Left colon (tissue), 2 donors: Measurements from ENCODE around the gene DUOXA1. TPM values are rescaled to one million over a fixed set of nuclear protein-coding genes. Genes with fewer than 3 reads are reported as not detected.
"Not testable (repeated sequence)": the region's sequence is repeated elsewhere in the genome, so short reads cannot be mapped to it uniquely, and the experiment has no call there.

Experiments used
- ATAC-seq: fragments of 200-7000 bp; cut with Tn5 transposase; one replicate; pipeline ENCODE4 v1.9.1; 2020; ENCODE audit warnings: mild to moderate bottlenecking, moderate library complexity
- DNase-seq, 2 donors: peaks; one replicate each; pipeline ENCODE4 v3.0.0-alpha.2; 2020
- intact Hi-C, 2 donors: fragments of 100-400 bp; cut with DNase I in 1 of 2; cut with micrococcal nuclease in 1 of 2; formaldehyde crosslinking; loops; one replicate each; pipeline versions ENCODE4 v1.11.2 to v1.14.0; 2022; cut with DNase I, micrococcal nuclease
- total RNA-seq, 2 donors: library from RNA; stranded (reverse); fragmentation: NEBNext Ultra II Directional; extraction: Animal tissue kit (Norgen Biotek cat#: 25700); gene quantifications; one replicate each; pipeline ENCODE4 v1.2.1, GENCODE V29; 2021
- donor health status: DM: no; HTN: no; CAD: no.
- donor health status: DM: yes; HTN: yes; CAD: no.

DUOXA1 gene
- total RNA-seq, 2 donors from 2014 or later = 0.67 to 1.6 TPM

DNA sequence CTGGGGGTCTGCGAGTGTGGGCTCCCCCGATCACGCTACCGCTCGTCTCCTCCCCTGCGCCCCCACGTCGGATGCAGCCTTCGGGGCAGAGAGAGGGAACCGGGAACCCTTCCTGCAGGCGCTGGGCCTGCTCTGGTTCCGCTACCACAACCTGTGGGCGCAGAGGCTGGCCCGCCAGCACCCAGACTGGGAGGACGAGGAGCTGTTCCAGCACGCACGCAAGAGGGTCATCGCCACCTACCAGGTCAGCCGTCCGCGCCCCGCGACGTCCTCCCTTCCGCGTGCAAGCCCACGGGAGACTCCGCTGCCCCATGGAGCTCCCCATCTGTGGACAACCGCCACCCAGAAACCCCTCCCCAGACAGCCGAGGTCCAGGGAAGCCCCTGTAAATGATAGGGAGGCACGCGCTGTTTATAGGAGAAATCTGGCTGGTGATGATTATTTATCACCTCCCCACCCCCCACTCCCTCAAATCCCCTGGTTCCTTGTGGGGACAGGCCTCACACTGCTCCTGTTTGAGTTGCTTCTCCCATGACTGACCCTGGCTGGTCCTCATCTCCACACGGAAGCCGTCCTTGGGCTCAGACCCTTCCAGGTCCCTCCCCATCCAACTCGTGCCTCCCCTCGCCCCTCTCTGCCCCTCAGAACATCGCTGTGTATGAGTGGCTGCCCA is 6.2 kb upstream of the DUOXA1 start:
- ATAC-seq = peak; percentile 23
- intact Hi-C loops = not testable (repeated sequence)

DNA sequence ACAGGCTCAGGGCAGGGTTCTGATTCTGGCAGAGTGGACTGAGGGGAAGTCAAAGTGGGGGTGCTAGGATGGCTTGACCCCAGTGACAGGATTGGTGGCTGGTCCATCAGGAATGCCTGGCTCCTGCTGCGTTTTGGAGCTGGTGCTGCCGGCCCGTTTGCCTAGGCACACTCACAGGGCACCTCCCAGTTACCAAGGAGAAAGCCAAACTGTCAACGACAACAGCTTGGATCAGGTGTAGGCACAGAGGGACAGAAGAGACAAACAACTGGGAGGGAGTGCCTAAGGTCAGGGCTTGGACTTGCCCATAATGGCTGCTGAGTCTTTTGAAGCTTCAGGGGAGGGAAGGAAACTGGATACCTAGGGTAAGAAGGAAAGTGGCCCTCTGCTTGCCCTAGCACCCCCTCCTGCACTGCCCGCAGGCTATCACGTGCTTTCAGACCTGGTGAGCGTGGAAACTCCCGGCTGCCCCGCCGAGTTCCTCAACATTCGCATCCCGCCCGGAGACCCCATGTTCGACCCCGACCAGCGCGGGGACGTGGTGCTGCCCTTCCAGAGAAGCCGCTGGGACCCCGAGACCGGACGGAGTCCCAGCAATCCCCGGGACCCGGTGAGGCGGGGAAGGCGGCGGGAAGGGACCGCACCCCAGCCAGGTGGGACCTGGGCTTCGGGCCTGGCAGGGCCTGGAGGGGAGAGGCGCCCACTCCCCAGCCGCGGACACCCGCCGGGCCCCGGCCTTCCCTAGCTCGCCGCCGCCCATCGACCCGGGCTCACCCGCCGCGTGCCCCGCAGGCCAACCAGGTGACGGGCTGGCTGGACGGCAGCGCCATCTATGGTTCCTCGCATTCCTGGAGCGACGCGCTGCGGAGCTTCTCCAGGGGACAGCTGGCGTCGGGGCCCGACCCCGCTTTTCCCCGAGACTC is 5.3 kb upstream of the DUOXA1 start:
- DNase-seq = peak in 1 of 2 donors; percentile 65
- peak; percentile 88 for ATAC-seq

More for the DNA sequence above, 6.2 kb upstream of the DUOXA1 start:
- DNase-seq = not testable (repeated sequence)

DNA sequence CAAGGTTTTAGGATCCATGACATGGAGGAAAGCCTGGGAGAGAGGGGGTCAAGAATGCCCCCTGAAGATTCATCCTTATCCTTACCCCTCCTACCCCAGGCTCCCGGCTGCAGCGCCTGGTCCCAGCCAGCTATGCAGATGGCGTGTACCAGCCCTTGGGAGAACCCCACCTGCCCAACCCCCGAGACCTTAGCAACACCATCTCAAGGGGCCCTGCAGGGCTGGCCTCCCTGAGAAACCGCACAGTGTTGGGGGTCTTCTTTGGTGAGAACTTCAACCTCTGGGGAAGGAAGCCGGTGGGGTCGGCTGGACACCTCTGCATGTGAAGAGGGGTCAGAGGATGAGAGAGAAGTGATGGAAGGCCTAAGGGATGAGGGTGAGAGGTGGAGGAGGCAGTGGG is 4.4 kb upstream of the DUOXA1 start:
- DNase-seq (no peak), ATAC-seq (no peak)
- intact Hi-C loops = no loop called here

More for the DNA sequence above, 5.3 kb upstream of the DUOXA1 start:
- intact Hi-C loops = no loop called here

DNA sequence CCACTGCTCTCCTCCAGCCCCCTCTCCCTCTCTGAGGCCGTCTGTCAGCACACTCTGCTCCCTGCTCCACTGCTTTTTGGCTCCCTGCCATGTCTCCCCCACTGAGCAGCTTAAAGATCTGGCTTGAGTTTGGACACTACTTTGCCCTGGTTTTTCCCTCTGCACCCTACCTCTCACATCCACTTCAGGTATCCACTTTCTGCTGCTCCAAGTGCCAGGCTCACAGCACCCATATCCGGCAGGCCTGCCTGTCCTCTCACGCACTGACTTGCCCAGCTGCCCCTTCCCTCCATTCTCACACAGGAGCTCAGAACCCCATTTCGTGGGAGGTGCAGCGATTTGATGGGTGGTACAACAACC is 3.9 kb upstream of the DUOXA1 start:
- intact Hi-C loops = no loop called here
- DNase-seq (no peak), ATAC-seq (no peak)

DNA sequence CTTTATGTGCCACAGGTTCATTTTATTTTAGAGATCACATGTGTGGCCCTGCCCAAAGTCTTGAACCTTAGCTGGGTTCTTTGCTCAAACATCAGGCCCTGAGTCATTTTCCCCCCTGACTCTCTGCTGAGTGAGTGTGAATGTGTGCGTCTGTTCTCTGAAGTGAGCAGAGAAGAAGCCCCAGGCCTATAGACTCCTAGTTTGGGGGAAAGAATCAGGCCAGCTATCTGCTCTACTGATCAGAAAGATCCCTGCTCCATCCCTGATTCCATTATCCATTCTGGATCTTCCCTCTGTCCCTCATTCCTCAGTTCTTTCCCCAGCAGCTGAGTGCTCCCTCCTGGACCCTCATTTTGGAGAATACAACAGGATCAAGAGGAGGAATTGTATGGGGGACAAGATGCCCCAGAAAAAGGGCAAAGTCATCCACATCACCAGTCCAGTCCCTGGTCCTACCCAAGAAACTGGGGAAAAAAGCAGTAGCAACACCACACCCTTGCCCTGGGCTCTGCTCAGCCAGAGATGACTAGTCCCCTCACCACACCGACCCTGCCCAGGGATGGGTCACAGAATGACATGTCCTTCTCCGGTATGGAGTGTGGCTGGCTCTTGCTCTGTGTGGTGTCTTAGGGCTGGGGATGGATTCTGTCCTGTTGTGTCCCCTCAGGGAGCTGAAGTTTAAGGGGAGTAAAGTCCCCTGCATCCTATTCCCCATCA is 3.3 kb upstream of the DUOXA1 start:
- ATAC-seq = no peak
- no peak for DNase-seq
- intact Hi-C loops = no loop called here

DNA sequence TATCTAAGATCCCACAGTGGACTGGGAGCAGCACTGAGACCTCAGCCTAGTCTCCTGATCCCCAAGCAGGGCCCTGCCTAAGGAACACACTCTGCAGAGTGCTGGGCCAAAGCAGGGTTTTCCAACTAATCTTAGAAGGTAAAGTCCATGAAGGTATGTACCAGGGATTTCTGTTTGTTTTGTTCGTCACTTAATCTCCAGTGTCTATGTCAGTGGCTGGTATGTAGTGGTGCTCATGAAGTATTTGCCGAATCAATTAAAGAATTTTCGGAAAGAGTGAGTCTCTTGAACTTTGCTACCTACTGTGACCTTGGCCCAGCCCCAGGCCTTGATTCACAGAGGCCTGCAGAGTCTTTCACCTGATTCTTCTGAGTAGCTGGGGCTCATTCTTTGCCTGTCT is 1.8 kb upstream of the DUOXA1 start:
- no peak for ATAC-seq
- DNase-seq = no peak
- intact Hi-C loops = no loop called here

DNA sequence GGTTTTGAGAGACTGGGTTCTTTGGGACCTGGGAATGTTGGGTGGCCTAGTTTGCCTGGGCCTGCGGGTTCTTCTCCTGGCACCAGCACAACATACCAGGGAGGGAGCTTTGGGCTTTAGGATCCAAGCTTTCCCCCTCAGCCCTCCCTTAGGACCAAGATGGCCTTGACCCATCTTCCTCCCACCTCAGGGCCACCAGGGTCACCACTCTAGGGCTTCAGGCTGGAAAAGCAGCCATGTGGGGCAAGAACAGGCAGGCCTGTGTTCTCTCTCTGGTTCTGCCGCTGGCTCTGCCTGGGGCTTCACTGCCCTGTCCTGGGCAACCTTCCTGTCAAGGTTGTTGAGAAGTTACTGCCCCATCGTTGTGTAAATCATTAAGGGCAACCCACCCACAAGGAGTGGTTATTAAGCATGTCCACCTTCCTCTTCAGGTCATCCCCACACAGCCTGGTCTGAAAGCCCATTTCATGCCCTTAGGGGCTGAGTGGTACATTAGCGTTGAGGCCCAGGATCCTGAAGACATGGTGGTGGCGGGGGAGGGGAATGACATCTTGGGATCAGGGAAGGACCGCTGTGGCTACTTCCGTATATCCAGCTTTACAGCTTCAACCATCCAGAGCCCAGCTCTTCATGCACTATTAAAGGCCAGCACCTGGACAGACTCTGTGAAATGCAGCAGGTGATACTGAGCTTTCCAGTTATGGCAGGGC is 767 bp upstream of the DUOXA1 start:
- ATAC-seq (no peak), DNase-seq (no peak)
- intact Hi-C loops = no loop called here

DNA sequence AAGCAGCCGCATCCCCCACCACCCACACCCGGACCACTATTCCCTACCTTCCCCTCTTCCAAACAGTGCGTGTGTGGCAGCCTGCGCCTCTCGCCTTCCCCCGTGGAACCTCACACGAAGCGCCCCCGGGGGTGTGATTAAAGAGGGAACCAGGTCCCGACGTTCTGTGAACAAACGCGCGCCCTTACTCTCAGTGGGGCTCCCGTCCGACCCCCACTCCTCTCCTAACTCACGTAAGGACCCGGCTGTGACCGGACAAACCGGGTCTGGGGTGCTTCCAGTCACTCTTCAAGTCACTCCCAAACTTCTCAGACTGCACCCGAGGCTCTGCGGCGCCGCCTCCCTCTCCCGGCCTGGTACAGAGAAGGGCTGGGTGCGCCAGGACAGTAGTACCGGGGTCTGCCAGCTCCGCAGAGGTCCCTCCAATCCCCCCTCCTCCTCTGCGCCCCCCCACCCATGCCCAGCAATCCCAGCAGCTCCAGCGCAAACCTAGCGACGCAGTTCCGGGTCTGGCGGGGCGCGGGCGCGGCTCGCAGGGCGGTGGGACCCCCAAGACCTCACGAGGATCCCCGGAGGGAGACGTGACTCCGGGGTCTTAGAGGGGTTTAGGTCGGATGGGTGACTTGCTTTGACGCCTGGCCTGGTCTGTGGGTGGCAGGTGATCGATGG is 574 bp downstream of the DUOXA1 start:
- ATAC-seq (peak; percentile 4), DNase-seq (no peak)
- intact Hi-C loops = no loop called here

DNA sequence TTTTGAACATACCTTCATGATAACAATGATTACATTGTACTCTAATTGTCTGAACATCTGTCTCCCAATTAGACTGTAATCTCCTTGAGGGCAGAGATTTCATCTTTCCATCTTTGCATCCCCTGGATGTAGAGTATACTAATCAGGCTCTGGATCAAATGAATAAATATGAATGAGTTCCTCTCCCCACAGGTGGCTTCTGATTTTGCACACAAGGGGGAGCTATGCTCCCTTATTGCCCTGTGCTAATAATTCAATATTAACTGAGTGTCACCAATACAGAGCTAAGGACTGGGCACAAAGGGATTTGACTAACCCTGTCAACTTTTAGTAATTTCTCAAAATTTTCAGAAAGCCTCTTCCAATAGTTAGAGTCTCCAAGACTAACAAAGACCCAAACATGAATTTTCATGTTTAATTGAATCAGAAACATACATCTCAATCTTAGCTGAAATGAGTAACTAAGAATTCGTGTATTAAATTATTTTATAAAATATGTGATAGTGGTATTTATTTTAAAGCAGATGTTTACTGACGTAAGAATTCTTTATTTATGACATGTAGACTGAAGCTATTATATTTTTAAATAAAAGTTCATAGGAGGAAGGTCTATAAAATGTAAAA is 3.0 kb downstream of the DUOXA1 start:
- ATAC-seq (peak; percentile 41), DNase-seq (no peak)
- intact Hi-C loops = no loop called here

DNA sequence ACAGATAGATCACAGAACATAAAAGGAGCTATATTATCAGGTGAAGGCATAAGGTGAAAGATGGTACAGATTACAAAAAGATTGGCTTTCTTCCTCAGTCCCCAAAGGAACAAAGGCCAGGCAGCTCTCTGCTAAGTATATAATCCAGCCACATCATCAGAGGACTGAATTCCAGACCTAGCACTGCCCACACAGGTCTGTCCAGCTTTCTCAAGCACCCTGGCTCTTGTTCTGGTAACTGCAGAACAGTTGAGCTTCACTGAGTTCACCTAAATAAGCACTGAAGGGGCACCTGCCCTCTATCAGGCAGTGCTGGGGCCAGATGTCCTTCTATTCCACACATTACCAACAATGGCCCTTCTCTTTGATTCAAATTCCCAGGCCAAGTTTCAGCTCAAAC is 6.3 kb downstream of the DUOXA1 start:
- no peak for DNase-seq
- intact Hi-C loops = no loop called here
- no peak for ATAC-seq

DNA sequence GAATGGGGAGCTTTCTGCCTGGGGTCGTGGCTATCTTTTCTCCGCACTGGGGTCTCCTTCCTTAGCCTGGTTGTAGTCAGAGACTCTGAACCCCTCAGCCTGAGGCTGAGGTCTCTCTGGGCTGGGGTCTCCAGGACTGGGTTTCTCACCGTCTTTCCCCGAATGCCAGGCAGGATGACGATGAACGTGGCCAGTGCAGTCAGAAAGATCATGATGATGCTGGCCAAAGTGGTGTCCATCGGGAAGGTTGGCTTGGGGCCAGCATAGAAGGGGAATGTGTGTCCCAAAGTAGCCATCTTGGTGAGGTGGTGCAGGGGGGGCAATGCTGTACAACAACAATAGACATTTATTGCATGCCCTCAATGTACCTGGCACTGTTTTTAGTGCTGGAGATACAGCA is 7.0 kb downstream of the DUOXA1 start:
- ATAC-seq = no peak
- intact Hi-C loops = no loop called here
- no peak for DNase-seq

DNA sequence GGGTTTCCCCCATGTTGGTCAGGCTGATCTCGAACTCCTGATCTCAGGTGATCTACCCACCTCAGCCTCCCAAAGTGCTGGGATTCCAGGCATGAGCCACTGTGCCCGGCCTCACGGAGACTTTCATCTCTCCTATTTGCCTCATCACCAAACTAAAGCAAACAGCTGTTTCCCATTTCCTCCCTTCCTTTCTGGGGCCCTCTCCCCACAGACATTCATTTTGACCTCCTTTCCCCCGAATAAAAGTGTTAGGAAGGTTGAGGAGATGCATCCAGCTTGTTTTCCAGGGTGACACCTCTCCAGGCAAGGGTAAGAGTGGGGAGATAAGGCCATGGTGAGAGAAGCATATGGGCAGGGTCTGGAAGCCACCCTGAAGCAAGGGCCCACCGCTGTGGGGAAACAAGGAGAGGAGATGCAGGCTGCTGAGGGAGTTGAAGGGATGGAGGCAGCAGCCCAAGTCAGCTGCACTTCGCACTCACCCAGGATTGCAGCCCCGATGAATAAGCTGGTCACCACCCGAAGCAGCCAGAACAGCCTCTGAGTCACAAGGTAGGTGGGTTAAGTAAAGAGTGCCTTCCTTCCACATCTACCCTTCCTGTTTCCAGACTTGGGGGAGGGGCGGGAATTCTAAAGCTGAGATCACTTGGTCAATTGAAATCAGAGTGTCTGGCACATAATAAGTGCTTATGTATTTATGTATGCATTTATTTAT is 7.8 kb downstream of the DUOXA1 start:
- ATAC-seq (no peak), DNase-seq (no peak)

DNA sequence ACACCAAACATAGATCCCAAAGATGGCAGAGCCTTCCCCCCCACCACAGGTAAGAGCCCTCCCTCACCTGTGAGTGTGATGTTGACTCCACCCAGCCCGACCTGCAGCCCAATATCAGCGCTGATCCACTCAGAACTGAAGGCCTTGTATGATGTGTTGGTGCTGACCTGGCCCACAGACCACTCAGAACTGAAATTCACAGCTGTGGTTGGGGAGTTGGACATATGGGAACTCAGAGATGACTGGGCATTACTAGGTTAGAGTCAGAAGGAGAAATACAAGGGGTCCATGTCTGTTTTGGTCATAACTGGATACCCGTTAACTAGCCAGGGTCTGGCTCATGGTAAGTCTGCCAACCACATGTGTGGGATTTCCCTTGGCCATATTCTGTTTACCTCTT is 8.7 kb downstream of the DUOXA1 start:
- no peak for DNase-seq
- ATAC-seq = no peak
- intact Hi-C loops = no loop called here

More for the DNA sequence above, 7.8 kb downstream of the DUOXA1 start:
- intact Hi-C loops = no loop called here

DNA sequence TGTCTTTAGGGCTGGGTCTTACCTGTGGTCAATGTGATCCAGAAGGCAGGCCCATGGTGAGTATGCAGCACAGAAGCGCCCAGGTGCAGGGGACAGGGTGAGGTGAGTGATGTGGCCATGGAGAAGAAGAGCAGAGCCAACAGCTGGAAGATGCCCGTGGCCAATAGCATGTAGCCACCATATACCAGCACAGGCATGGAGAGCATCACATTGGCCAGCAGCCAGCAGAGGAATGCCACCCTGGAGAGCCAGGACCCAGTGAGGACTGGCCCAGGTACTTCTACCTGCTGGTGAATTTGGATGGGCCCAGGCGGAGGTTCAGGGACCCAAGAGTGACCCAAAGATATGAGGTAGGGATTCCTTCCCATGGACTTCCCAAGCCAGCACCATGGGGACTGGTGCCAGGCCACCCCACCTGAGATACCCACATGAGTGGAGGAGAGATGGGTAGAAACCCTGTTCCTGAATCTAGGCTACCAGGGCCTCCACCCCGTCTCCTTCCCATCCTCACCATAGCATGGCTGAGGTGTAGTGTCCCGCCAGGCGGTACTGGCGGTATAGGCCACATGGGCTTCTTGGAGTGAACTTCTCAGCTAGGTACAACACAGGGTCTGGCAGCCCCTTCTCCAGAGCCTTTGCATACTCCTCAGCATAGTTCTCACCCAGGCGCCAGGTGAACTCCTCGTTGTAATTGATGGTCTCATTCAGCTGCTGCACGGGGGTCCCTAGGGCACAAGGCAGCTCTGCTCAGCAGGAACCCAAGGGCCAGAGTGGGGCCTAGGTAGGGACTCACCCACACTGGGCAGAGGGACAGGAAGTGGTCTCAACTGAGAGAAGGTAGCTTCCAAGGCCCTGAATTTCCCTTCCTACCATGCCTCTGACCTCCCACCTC is 9.4 kb downstream of the DUOXA1 start:
- intact Hi-C loops = no loop called here
- ATAC-seq (no peak), DNase-seq (no peak)

DNA sequence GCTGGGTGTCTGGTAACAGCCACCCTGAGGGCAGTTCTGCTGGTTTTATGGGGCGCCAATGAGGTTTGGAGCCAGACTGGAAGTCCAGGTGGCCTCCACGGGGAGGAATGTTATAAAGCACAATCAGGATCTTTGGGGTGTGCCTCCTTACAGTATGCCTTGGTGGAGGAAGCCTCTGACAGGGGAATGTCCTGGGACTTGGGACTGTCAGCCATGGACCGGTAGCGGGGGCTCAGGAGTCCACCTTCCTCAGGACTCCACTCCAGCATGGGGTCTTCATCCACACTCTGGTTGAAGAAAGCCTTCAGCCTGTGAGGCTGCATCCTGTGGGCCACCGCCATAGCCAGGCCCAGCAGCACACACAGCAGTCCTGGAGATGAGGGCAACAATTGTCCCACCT is 10.7 kb downstream of the DUOXA1 start:
- no peak for ATAC-seq
- no peak for DNase-seq
- intact Hi-C loops = no loop called here

DNA sequence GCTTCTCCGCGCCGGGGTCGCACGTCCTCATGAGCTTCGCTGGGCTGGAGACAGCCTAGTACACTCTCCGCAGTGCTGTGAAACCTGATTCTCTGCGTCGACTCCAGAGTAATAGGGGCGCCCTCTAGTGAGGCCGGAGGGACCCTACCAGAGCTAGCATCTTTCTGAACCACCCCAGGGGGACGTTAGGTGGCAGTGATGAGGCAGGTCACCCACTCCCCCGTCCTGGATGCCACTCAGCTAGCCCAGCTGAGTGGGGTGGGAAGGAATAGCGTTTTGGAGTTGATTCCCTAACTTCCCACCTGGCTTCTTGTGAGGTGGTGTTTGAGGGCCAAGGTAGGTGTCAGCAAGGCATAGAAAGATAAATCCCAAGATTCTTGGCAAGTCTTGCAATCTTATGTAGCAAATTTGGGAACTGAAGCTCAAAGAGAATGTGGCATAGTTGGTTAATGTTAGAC is 11.5 kb downstream of the DUOXA1 start:
- intact Hi-C loops = no loop called here
- peak; percentile 95 for ATAC-seq
- peak; percentile 82 to 93 for DNase-seq
